Urinary bladder (tissue), 4 donors: ENCODE data around the gene OSM. TPM values are rescaled to one million over a fixed set of nuclear protein-coding genes. Genes with fewer than 3 reads are reported as not detected.
"Not testable (repeated sequence)": the region's sequence is repeated elsewhere in the genome, so short reads cannot be mapped to it uniquely, and the experiment has no call there.

Experiments
- DNase-seq: peaks from one replicate; pipeline ENCODE4 v3.0.0-alpha.2; 2015; ENCODE audit errors: extremely low spot score
- H3K27ac ChIP-seq: one replicate; pipeline ENCODE4 v1.5.1; 2013; ENCODE audit warnings: low read depth, mild to moderate bottlenecking, moderate library complexity
- H3K36me3 ChIP-seq: one replicate; pipeline ENCODE4 v1.6.1; 2013; ENCODE audit warnings: mild to moderate bottlenecking, moderate library complexity; ENCODE audit not compliant: insufficient read depth
- H3K4me1 ChIP-seq: one replicate; pipeline ENCODE4 v1.6.1; 2013; ENCODE audit warnings: mild to moderate bottlenecking, moderate library complexity; ENCODE audit not compliant: insufficient read depth
- H3K4me3 ChIP-seq: one replicate; pipeline ENCODE4 v1.5.1; 2013; ENCODE audit warnings: low read depth, low read length
- WGBS: extraction: QIAGEN DNeasy Blood & Tissue Kit; methylation state at CpG from one replicate; pipeline ENCODE4 v1.1.7; 2013; 5-methylcytosine and 5-hydroxymethylcytosine counted together
- polyA plus RNA-seq: library from polyadenylated mRNA; stranded (reverse); fragments of 200-250 nt; gene quantifications from one replicate; pipeline ENCODE4 v1.2.3, GENCODE V29; 2013
- total RNA-seq: library from RNA; depleted of rRNA; stranded (reverse); fragments of >200 nt; gene quantifications from one replicate; pipeline ENCODE4 v1.2.3, GENCODE V29; 2014
- donor health status: healthy with polysubstance abuse.
- donor health status: healthy.

Gene OSM
- total and polyA plus RNA-seq, 2 donors = 0.32 to 1.3 TPM

- WGBS = 38% methylated on average over 7 of the region's 7 CpGs
- DNase-seq = no peak
Measured at GRCh38 chr22:30234786-30235470, 31.7 kb downstream of the OSM start.

GRCh38 chr22:30234325-30234724 lies 32.3 kb downstream of the OSM start:
- H3K36me3 ChIP-seq, H3K4me3 ChIP-seq, H3K27ac ChIP-seq, H3K4me1 ChIP-seq, DNase-seq: not testable (repeated sequence)
- 93% methylated on average over 3 of the region's 3 CpGs for whole genome bisulfite sequencing

More at GRCh38 chr22:30234786-30235470, 31.7 kb downstream of the OSM start:
- no peaks in the 10 kb centered on the region for H3K36me3 ChIP-seq
- H3K27ac ChIP-seq = no peak overlapping the region
- no peak overlapping the region for H3K4me3 ChIP-seq
- no peaks in the 10 kb centered on the region for H3K4me1 ChIP-seq

- no peak overlapping the region for H3K4me3 ChIP-seq
- WGBS = 83% methylated on average over 6 of the region's 6 CpGs
- no peaks in the 10 kb centered on the region for H3K36me3 ChIP-seq
- DNase-seq = no peak
- H3K4me1 ChIP-seq = no peaks in the 10 kb centered on the region
- H3K27ac ChIP-seq = no peak overlapping the region
Measured at GRCh38 chr22:30233582-30233981, 33.1 kb downstream of the OSM start.

GRCh38 chr22:30232716-30233218 lies 33.9 kb downstream of the OSM start:
- H3K36me3 ChIP-seq = no peaks in the 10 kb centered on the region
- H3K27ac ChIP-seq = no peak overlapping the region
- no peak overlapping the region for H3K4me3 ChIP-seq
- no peak for DNase-seq
- WGBS = 42% methylated on average over 17 of the region's 17 CpGs
- H3K4me1 ChIP-seq = no peaks in the 10 kb centered on the region

GRCh38 chr22:30230787-30231461 lies 35.7 kb downstream of the OSM start:
- no peak overlapping the region for H3K4me3 ChIP-seq
- no peak for DNase-seq
- no peak overlapping the region for H3K27ac ChIP-seq
- H3K4me1 ChIP-seq = no peaks in the 10 kb centered on the region
- 87% methylated on average over 9 of the region's 9 CpGs for WGBS
- H3K36me3 ChIP-seq = no peaks in the 10 kb centered on the region

- H3K4me3 ChIP-seq = no peak overlapping the region
- 95% methylated on average over 3 of the region's 3 CpGs for WGBS
Measured at GRCh38 chr22:30230330-30230729, 36.3 kb downstream of the OSM start.

GRCh38 chr22:30228509-30229359 lies 37.9 kb downstream of the OSM start:
- no peak for DNase-seq
- H3K36me3 ChIP-seq = no peaks in the 10 kb centered on the region

More at GRCh38 chr22:30230330-30230729, 36.3 kb downstream of the OSM start:
- DNase-seq = no peak
- H3K36me3 ChIP-seq = no peaks in the 10 kb centered on the region
- no peak overlapping the region for H3K27ac ChIP-seq
- no peaks in the 10 kb centered on the region for H3K4me1 ChIP-seq

GRCh38 chr22:30227438-30228228 lies 39.0 kb downstream of the OSM start:
- H3K36me3 ChIP-seq = no peaks in the 10 kb centered on the region
- 92% methylated on average over 4 of the region's 4 CpGs for WGBS
- no peak overlapping the region for H3K27ac ChIP-seq
- DNase-seq = no peak
- no peak overlapping the region for H3K4me3 ChIP-seq
- H3K4me1 ChIP-seq = no peaks in the 10 kb centered on the region

More at GRCh38 chr22:30228509-30229359, 37.9 kb downstream of the OSM start:
- WGBS = 72% methylated on average over 21 of the region's 21 CpGs
- H3K4me3 ChIP-seq = no peak overlapping the region
- H3K27ac ChIP-seq = no peak overlapping the region
- H3K4me1 ChIP-seq = no peaks in the 10 kb centered on the region

GRCh38 chr22:30226192-30226832 lies 40.3 kb downstream of the OSM start:
- H3K27ac ChIP-seq = no peak overlapping the region
- DNase-seq = no peak
- no peaks in the 10 kb centered on the region for H3K36me3 ChIP-seq
- WGBS = 92% methylated on average over 11 of the region's 11 CpGs
- no peaks in the 10 kb centered on the region for H3K4me1 ChIP-seq
- no peak overlapping the region for H3K4me3 ChIP-seq

GRCh38 chr22:30225220-30225927 lies 41.3 kb downstream of the OSM start:
- no peak for DNase-seq

GRCh38 chr22:30224161-30224857 lies 42.3 kb downstream of the OSM start:
- no peaks in the 10 kb centered on the region for H3K36me3 ChIP-seq
- no peak overlapping the region for H3K4me3 ChIP-seq
- H3K27ac ChIP-seq = no peak overlapping the region
- WGBS = 61% methylated on average over 11 of the region's 11 CpGs
- DNase-seq = no peak
- H3K4me1 ChIP-seq = no peaks in the 10 kb centered on the region

More at GRCh38 chr22:30225220-30225927, 41.3 kb downstream of the OSM start:
- H3K4me3 ChIP-seq = no peak overlapping the region
- WGBS = 94% methylated on average over 7 of the region's 7 CpGs
- H3K27ac ChIP-seq = no peak overlapping the region
- no peaks in the 10 kb centered on the region for H3K36me3 ChIP-seq
- H3K4me1 ChIP-seq = no peaks in the 10 kb centered on the region

GRCh38 chr22:30223303-30223702 lies 43.3 kb downstream of the OSM start:
- WGBS = 60% methylated on average over 15 of the region's 15 CpGs
- Histone ChIP-seq H3K4me1 (no peaks in the 10 kb centered on the region), H3K27ac (no peak overlapping the region), H3K36me3 (no peaks in the 10 kb centered on the region), H3K4me3 (no peak overlapping the region)
- DNase-seq = no peak
